Testis (tissue), 3 donors: ENCODE measurements around the gene PTPRE. TPM values are rescaled to one million over a fixed set of nuclear protein-coding genes. Genes with fewer than 3 reads are reported as not detected.

Experiments
- DNase-seq: peaks from one replicate; pipeline ENCODE4 v3.0.0-alpha.2; 2019
- H3K27ac ChIP-seq, 2 donors: fragments of 200-600 bp; sonication (generic); one replicate each; pipeline ENCODE4 v1.5.1; 2019
- H3K27me3 ChIP-seq: fragments of 200-600 bp; sonication (generic); one replicate; pipeline ENCODE4 v1.5.1; 2019
- H3K36me3 ChIP-seq: fragments of 200-600 bp; sonication (generic); one replicate; pipeline ENCODE4 v1.5.1; 2017; ENCODE audit warnings: low read depth; ENCODE audit errors: missing control alignments
- H3K4me1 ChIP-seq: fragments of 200-600 bp; sonication (generic); one replicate; pipeline ENCODE4 v1.5.1; 2019
- H3K4me3 ChIP-seq, 2 donors: fragments of 200-600 bp; sonication (generic); one replicate each; pipeline ENCODE4 v1.5.1; 2017 to 2019
- H3K9me3 ChIP-seq: fragments of 200-600 bp; sonication (generic); one replicate; pipeline ENCODE4 v1.5.1; 2017
- POLR2A ChIP-seq: fragments of 450-650 bp; IDR thresholded peaks from one replicate; pipeline ENCODE4 v1.6.1; 2017; ENCODE audit warnings: antibody characterized with exemption, mild to moderate bottlenecking, moderate library complexity
- WGBS, 2 donors: methylation state at CpG; one replicate each; pipeline ENCODE4 v1.1.5; 2018; 5-methylcytosine and 5-hydroxymethylcytosine counted together
- intact Hi-C: fragments of 100-400 bp; cut with DNase I; formaldehyde crosslinking; loops from one replicate; pipeline ENCODE4 v1.15.1; 2023; ENCODE audit warnings: low total_unique reads
- polyA plus RNA-seq: library from polyadenylated mRNA; stranded (reverse); fragments of 350-450 nt; fragmentation: Illumina TruSeq; extraction: RNeasy Lipid Tissue Mini Kit (QIAGEN cat#74804); gene quantifications from one replicate; pipeline ENCODE4 v1.2.3, GENCODE V29; 2014; ENCODE audit warnings: low read depth, low replicate concordance; ENCODE audit not compliant: insufficient read depth
- total RNA-seq, 2 donors: library from RNA; depleted of rRNA; stranded (reverse); fragments of >200 nt; gene quantifications; one replicate each; pipeline ENCODE4 v1.2.3, GENCODE V29; 2016
- TF ChIP-seq, protein P1 (sequence below), 3 experiments: fragments of 450-650 bp in 2 of 3; fragments of 200-600 bp in 1 of 3; sonication (generic) in 1 of 3; IDR thresholded peaks; one replicate each; pipeline ENCODE4 v1.5.1; 2016 to 2019; ENCODE audit warnings: antibody characterized with exemption in 3 of 3, mild to moderate bottlenecking in 2 of 3, moderate library complexity in 1 of 3

PTPRE gene
- total and polyA plus RNA-seq, 3 donors from 2014 or later = 10.0 to 26.6 (median 15.3) TPM

DNA sequence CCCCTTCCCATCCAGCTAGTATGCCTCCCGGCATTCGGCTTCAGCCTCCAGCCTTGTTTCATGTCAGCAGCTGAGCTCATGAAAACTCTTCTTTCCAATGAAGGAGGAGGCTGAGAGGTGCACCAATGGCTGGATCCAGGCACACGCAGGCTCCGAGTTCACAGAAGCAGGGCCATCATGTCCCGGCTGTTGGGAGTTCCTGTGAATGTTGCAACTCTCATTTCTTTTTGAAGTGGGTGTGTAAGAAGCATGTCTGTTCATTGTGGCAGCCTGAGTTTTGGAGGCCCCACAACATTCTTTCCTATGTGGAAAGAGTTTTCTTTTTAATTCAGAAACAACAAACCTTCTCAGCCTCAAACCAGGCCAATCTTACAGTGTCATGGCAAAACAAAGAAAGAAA lies 89.7 kb downstream of the PTPRE start:
- WGBS, 2 donors = 50 to 57% methylated on average over 5 of the region's 5 CpGs
- Histone ChIP-seq H3K9me3 (no peaks in the 10 kb centered on the region), H3K4me1 (peaks cover 5% of the 10 kb centered on the region), H3K27me3 (no peaks in the 10 kb centered on the region), H3K4me3 (no peak overlapping the region), H3K27ac (no peak overlapping the region), H3K36me3 (no peaks in the 10 kb centered on the region)
- intact Hi-C loops = no loop called here
- no peak for DNase-seq
- TF ChIP-seq POLR2A = no peak

DNA sequence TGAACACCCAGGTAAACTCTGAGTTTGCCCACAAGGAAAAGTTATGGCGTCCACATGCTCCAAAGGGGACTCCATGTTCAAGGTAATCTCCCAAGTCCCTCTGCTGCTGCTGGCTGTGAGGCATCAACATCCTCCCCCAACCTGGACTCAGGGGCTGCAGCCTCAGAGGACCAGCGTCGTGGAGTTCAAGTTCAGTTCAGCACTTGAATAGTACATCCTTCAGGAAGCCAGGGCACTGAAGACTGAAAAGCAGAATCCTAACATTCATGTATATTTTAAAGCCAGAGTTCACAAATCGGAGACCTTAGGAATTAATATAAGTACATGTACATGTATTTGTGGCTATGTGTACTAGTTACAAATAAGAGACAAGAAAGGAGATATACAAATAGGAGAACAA lies 90.4 kb downstream of the PTPRE start:
- no peaks in the 10 kb centered on the region for H3K36me3 ChIP-seq
- no peak overlapping the region for H3K4me3 ChIP-seq
- H3K4me1 ChIP-seq = peaks cover 5% of the 10 kb centered on the region
- WGBS, 2 donors = 49 to 58% methylated on average over 4 of the region's 4 CpGs
- H3K27me3 ChIP-seq = no peaks in the 10 kb centered on the region
- intact Hi-C loops = no loop called here
- no peaks in the 10 kb centered on the region for H3K9me3 ChIP-seq
- DNase-seq = no peak
- TF ChIP-seq, protein P1, sequence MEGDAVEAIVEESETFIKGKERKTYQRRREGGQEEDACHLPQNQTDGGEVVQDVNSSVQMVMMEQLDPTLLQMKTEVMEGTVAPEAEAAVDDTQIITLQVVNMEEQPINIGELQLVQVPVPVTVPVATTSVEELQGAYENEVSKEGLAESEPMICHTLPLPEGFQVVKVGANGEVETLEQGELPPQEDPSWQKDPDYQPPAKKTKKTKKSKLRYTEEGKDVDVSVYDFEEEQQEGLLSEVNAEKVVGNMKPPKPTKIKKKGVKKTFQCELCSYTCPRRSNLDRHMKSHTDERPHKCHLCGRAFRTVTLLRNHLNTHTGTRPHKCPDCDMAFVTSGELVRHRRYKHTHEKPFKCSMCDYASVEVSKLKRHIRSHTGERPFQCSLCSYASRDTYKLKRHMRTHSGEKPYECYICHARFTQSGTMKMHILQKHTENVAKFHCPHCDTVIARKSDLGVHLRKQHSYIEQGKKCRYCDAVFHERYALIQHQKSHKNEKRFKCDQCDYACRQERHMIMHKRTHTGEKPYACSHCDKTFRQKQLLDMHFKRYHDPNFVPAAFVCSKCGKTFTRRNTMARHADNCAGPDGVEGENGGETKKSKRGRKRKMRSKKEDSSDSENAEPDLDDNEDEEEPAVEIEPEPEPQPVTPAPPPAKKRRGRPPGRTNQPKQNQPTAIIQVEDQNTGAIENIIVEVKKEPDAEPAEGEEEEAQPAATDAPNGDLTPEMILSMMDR (IDR thresholded peaks at IDR 0.05) = no peak
- no peak for TF ChIP-seq POLR2A
- H3K27ac ChIP-seq = no peak overlapping the region

GRCh38 chr10:127997937-127998336 lies 91.0 kb downstream of the PTPRE start:
- Histone ChIP-seq H3K4me1 (peaks cover 5% of the 10 kb centered on the region), H3K27me3 (no peaks in the 10 kb centered on the region), H3K4me3 (no peak overlapping the region), H3K9me3 (no peaks in the 10 kb centered on the region), H3K27ac (no peak overlapping the region), H3K36me3 (no peaks in the 10 kb centered on the region)
- intact Hi-C loops = no loop called here
- TF ChIP-seq, protein P1 (IDR thresholded peaks at IDR 0.05) = no peak
- TF ChIP-seq POLR2A = no peak
- 65 to 67% methylated on average over 8 of the region's 8 CpGs for WGBS, 2 donors
- DNase-seq = no peak

- intact Hi-C loops = no loop called here
- Histone ChIP-seq H3K27me3 (no peaks in the 10 kb centered on the region), H3K4me3 (no peak overlapping the region), H3K9me3 (no peaks in the 10 kb centered on the region), H3K36me3 (no peaks in the 10 kb centered on the region), H3K27ac (no peak overlapping the region), H3K4me1 (peaks cover 5% of the 10 kb centered on the region)
- 65 to 69% methylated on average over 17 of the region's 17 CpGs for WGBS, 2 donors
- TF ChIP-seq, protein P1 (IDR thresholded peaks at IDR 0.05) = no peak
- no peak for TF ChIP-seq POLR2A
- DNase-seq = no peak
Observed at GRCh38 chr10:127998501-127999144, 91.7 kb downstream of the PTPRE start.

DNA sequence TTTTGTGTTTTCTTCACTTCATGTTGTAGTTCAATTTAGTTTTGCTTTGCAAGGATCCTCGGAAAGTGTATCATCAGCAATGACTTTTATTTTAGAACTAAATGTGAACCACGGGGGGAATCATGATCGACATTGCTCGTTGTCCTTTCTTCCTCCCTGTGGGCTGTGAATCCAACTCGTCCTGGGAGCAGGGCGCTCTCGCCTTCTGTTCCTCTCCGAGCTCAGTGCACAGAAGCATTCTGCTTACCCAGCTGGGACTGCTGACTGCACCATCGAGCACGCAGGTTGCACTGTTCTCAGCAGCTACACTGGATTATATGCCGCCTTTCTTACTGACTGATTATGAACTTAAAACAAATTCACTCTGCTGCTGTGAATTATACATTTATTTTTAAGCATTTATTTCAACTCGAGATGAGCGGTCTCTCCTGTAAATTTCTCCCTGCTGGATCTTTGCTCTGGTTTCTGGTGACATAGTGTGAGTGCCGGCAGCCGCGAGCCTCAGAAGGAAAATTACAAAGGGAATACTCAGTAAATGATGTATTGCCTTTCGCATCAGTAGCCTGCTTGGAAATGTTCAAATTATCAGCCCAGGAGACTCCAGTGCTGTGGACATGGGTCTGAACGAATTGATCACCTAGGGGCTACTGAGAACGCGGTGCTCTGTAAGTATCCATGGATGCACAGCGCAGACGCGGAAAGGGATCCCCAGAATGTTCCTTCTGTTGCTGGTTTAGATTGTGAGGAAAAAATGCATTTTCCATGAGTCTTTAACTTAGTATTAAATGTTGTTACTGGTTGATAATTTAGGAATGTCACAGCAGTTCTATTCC lies 92.6 kb downstream of the PTPRE start:
- Histone ChIP-seq H3K4me1 (peaks cover 5% of the 10 kb centered on the region), H3K9me3 (no peaks in the 10 kb centered on the region), H3K4me3 (no peak overlapping the region), H3K27ac (no peak overlapping the region), H3K36me3 (no peaks in the 10 kb centered on the region), H3K27me3 (no peaks in the 10 kb centered on the region)
- WGBS, 2 donors = 72% methylated on average over 23 of the region's 23 CpGs
- DNase-seq = no peak
- no peak for TF ChIP-seq POLR2A
- TF ChIP-seq, protein P1 (IDR thresholded peaks at IDR 0.05) = no peak
- intact Hi-C loops = no loop called here
